ENCODE measurements around the gene AP1B1.
"Not testable (repeated sequence)": the region's sequence is repeated elsewhere in the genome, so short reads cannot be mapped to it uniquely, and the experiment has no call there.

Gene AP1B1

DNA sequence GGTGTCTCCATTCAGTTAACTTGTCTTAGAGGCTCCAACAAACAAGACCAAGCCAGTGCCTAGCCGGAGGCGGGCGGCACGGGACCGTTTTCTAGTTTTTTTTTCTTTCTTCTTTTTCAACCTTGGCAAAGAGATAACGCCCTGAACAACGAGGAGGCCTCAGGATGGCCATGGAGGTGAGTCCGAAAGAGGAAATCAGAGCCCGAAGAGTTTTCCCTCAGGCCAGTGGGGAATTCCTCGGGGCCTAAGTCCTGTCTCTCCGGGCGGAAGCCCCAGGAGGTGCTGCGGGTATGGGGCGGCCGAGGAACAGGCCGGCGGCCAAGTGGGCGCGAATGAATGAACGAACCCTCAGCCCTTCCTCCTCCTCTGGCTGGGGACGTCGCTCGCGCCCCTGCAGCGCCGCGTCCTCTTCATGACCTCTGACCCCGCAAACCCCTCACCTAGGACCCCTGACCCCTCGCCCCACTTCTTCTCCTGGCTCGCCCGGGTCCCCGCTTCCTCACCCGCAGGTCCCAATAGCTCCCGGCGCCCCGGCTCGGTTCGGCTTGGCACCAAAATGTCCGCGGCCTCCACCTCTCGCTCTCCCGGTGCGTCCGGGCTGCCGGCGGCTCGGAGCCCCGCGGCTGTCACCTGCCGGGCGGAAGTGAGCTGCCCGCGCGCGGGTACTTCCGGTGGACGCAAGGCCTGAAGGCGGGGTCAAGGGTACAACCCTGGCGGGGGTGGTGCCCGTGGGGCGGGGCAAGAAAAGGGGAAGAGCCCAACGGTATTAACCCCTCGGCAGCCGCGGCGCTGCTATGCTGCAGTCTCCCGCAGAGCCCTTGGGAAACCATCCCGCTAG, at the start of gene AP1B1:
TSS of gene AP1B1 (minus strand) at position 650 of the 838 bp plus-strand sequence. CDS start 21,327 bp downstream, outside the sequence.
- peak; percentile 95 for DNase-seq (ENCODE audit: low read depth)

DNA sequence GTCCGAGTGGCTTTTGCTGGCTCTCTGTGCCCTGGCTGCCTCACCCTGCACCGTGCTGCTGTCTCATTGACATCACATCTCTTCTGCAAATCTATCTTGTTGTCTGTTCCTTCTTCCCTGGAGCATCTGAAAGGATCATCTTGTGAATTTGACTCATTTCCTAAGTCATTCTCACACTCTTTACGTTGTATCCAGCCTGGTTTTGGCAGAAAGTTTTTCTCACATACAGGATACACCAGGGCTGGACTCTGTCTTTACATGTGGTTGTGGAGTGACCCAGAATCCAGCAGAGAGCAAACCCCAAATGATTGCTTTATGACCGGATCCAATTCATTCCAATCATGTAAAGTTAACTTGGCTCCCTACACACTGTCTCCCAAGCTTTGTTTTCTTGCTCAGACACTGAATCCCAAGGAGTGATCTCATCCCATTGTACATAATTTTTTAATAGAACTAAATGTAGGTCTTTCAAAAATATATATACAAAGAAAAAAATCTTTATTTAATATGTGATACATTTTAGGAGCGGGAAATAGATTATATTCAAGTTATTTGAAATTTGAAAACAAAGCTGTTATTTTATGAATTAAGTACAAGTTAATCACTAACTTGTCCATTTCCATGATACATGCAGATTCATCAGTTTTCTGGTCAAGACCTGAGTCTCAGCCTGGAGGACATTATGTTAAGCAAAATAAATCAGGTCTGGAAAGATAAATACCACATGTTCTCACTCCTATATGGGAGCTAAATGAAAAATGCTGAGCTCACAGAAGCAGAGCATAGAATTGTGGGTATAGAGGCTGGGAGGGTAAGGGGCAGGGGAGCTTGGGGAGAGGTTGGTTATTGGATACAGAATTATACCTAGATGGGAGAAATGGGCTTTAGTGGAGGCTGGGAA, 47.1 kb upstream of the AP1B1 start:
- no peak for DNase-seq (ENCODE audit: low read depth)

GRCh38 chr22:29434288-29434687, 45.9 kb upstream of the AP1B1 start:
- DNase-seq (ENCODE audit: low read depth), result no peak

GRCh38 chr22:29433856-29434255, 45.5 kb upstream of the AP1B1 start:
- DNase-seq (ENCODE audit: low read depth), result no peak

DNA sequence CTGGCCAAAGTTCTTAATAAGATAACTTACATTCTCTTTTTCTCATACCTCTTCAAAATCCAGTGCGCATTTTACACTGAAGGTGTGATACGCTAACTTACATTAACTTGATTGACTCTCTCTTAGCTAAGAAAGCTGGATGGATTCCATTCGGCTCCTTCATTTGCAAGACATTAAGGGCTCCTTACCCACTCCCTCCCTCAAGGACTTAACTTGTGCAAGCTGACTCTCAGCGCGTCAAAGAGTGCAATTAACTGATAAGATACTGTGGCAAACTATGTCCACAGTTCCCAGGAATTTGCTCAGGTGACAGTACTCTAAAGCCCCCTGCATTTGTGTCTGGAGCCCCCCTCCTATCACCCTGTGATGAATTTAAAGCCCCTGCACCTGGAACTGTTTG, 43.6 kb upstream of the AP1B1 start:
- DNase-seq (ENCODE audit: low read depth), result no peak

DNA sequence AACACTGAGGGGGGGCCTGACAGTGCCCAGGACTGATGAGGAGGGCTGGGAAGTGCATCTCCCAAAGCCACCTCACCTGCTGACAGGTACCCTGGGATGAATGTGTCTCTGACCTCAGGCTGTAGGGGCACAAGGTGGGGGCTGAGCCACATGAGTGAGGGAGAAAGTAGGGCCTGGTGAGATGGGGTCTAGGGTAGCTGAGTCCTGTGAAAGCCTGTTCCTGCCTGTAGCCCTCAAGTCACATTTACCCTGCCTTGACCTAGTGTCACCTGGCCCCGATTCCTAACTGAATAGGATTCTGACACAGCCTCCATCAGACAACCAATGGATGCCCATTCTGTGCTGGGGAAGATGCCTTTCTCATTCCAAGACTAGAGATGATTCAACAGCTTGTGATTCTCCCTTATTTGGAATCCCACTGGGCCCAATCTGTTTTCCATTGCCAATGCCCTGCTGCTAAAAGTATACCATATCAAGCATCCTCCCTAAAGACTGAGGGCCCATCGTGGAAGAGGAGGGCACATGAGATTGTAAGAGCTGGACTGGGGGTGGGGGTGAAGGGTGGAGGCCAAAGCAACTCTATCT, 38.9 kb upstream of the AP1B1 start:
- DNase-seq (ENCODE audit: low read depth), result no peak

- DNase-seq (ENCODE audit: low read depth), result no peak
Measured at GRCh38 chr22:29426476-29426875, 38.1 kb upstream of the AP1B1 start.

- DNase-seq (ENCODE audit: low read depth), result not testable (repeated sequence)
Measured at GRCh38 chr22:29418704-29419103, 30.3 kb upstream of the AP1B1 start.

GRCh38 chr22:29414951-29415591, 26.7 kb upstream of the AP1B1 start:
- peak; percentile 49 for DNase-seq (ENCODE audit: low read depth)

- not testable (repeated sequence) for DNase-seq (ENCODE audit: low read depth)
Measured at GRCh38 chr22:29412772-29413171, 24.4 kb upstream of the AP1B1 start.

DNA sequence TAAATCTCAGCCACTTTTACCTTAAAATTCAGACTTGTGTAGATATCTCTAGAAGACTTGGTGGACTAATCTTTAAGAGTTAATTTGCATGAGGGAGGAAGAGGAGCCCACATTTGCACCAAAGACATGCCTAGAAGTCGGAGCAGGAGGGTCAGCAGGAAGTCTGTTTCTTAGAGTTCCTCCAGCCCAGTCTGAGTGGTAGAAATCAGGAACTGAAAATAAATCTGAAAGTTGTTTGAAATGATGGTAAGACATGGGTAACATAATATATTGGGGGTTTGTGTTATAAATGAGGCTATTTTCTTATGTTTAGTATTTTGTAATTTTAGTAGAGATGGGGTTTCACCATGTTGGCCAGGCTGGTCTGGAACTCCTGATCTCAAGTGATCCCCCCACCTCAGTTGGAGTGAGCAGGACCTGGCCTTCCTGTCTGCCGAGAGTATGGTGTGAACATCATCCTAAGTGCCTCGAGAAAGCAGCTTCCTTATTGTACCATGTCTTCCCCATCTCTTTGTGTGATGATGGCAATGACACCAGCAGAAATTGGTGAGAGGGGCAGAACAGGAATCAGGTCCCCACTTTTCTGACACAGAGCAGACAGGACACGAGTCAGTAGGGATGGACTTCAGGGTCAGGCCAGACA, 23.3 kb upstream of the AP1B1 start:
- not testable (repeated sequence) for DNase-seq (ENCODE audit: low read depth)

- DNase-seq (ENCODE audit: low read depth), result no peak
Measured at GRCh38 chr22:29408940-29409339, 20.6 kb upstream of the AP1B1 start.

GRCh38 chr22:29401538-29401937, 13.2 kb upstream of the AP1B1 start:
- not testable (repeated sequence) for DNase-seq (ENCODE audit: low read depth)

DNA sequence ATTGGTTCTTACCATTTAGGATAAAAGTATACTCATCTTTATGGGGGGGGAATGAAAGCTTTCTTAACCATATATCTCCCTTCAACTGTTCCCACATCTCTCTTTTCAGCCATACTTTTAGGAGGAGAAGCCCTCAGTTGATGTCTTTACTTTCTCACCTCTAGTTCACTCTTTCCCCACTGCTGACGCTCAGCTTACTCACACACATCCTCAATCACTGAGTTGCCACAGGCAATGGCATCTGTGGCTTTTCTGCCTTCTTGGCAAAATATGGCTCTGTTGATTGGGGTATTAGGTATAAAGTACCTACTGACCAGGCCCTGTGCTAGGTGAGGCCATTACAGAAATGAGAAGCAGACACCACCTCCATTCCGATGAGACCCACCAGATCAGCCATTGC, 12.2 kb upstream of the AP1B1 start:
- DNase-seq (ENCODE audit: low read depth), result no peak

DNA sequence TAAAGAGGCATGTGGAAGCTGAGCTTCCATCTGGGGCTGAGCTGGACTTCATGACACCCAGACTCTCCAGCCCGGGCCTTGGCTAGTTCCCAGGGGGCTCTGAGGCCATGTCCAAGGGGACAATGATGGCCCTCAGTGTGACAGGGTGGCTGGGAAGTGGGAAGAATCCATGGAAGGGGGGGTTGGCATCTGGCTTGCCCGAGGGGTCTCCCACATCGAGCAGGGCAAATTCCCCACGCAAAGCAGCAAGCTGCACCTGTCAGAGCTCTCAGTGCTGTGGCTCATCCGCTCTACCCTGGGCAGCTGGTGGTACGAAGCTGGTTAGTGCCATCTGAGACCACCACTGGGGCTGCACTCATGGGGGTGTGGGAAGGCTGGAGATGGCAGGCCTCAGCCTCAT, 9.4 kb upstream of the AP1B1 start:
- no peak for DNase-seq (ENCODE audit: low read depth)

DNA sequence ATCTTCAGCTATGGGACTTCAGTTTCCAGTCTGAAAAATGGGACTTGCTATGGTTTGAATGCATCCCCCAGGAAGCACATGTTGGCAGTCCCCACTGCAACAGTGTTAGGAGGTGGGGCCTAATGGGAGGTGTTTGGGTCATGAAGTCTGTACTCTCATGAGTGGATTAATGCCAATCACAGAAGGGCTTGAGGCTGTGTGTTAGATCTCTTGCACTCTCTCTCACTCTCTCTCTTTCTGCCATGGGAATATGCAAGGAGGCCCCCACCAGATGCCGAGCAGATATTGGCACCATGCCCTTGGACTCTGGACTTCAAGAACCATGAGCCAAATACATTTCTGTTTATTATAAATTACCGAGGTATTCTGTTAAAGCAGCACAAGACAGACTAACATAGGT, 7.8 kb upstream of the AP1B1 start:
- no peak for DNase-seq (ENCODE audit: low read depth)

DNA sequence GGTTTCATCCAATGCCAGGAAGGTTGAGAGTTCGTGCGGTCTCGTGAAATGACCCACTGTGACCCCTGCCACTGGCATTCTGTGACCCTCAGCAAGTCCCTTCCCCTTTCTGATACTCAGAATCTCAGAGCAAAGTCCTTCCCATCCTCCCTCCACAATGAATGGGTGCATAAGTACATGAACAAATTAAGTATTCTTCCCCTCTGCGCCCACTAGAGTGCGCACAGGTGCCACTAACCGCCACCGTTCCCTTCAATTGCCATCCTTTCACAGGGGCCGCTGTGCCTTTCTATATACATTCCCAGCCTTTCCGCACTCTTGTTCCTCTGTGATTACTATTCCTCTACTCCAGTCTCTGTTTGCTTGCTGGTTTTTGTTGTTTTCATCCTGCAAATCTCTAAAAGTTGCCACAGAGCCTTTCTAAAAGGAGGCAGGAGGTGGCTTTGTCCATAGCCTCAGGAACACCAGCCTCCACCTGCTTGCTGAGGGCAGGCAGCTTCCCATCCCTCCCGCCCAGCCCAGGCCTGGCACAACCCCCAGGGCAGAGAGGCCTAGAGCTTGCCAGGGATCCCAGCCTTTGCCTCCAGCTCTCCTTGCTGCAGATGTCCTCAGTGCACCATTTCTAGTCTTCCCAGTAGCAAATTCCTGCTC, 6.7 kb upstream of the AP1B1 start:
- peak; percentile 54 for DNase-seq (ENCODE audit: low read depth)

- DNase-seq (ENCODE audit: low read depth), result no peak
Measured at GRCh38 chr22:29393019-29393608, 4.7 kb upstream of the AP1B1 start.

DNA sequence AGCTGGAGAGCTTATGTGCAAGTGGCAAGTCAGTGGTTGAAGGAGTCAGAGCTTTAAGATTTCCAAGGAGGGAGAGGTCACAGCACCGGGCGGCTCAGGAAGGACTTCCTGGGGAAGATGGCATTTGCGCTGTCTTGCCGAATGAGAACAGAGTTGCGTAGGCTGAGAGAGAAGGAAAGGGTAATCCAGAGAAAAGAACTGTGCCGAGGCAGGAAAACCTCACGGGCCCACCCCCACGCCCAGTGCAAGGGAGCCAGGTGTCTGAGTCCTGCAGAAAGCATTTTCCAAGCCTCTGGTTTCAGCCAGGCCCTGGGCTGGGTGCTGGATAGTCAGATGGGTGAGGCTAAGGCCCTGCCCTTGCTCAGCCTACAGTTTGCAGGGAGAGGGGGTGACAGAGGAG, 3.2 kb upstream of the AP1B1 start:
- no peak for DNase-seq (ENCODE audit: low read depth)

DNA sequence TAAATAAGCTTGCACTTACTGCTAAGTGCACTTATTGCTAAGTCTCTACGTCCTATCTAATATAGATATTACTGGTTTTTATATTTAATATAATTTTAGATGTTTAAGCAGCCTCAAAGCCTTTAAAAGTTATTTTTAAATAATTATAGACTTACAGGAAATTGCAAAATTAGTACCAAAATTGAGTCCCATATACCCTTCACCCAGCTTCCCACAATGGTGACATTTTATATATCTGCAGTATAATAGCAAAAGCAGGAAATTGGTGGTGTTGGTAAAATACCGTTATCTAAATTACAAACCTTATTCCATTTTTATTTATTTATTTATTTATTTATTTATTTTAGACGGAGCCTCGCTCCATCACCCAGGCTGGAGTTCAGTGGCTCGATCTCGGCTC, 1.9 kb upstream of the AP1B1 start:
- no peak for DNase-seq (ENCODE audit: low read depth)

- no peak for DNase-seq (ENCODE audit: low read depth)
Measured at GRCh38 chr22:29388759-29389090, 355 bp upstream of the AP1B1 start.

All from activated gamma-delta T cell treated with anti-CD3 and anti-CD28 coated beads, Interleukin-2, amount 50 U/mL, for 16 hours (primary cell).